GM20431 (cell line): Measurements from ENCODE around the gene RANBP2.
"Not testable (repeated sequence)": the region's sequence is repeated elsewhere in the genome, so short reads cannot be mapped to it uniquely, and the experiment has no call there.

Experiments used
- in situ Hi-C: fragments of 300-500 bp; cut with MseI, MboI; formaldehyde crosslinking; loops from one replicate; pipeline ENCODE4 v1.15.0; 2020; ENCODE audit warnings: low sequenced_read_pairs; ENCODE audit not compliant: unreplicated experiment

Gene RANBP2

GRCh38 chr2:108719149-108720044 lies at the start of gene RANBP2:
TSS of gene RANBP2 (plus strand) at chr2:108719482. CDS start at chr2:108719607, 125 bp downstream.
- in situ Hi-C loops: no loop called here

- in situ Hi-C loops: not testable (repeated sequence)
Measured at GRCh38 chr2:108670282-108670681, 49.0 kb upstream of the RANBP2 start.

DNA sequence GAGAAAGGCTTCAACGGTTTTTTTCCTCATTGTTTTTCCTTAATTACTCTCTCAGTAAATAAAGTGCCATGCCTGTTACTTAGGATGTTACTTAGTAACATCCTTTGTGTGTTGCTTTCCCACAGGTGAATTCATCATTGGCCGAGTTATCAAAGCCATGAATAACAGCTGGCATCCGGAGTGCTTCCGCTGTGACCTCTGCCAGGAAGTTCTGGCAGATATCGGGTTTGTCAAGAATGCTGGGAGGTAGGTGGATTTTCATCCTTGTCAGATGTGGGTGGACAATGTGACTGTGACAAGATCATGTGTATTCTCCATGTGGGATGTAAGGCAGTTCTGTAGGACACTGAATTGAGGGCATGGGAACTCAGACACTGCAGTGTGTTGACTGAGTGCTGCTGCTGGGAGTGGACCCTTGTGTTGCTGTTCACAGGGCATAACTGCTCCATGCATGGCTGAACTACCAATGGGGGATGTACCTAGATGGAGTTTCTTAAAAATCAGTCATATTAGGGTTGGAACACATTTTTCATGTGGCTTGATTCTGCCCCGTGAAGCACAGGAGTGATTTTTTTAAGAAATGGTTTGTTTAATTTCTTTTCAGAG lies 47.0 kb upstream of the RANBP2 start:
- in situ Hi-C loops: not testable (repeated sequence)

DNA sequence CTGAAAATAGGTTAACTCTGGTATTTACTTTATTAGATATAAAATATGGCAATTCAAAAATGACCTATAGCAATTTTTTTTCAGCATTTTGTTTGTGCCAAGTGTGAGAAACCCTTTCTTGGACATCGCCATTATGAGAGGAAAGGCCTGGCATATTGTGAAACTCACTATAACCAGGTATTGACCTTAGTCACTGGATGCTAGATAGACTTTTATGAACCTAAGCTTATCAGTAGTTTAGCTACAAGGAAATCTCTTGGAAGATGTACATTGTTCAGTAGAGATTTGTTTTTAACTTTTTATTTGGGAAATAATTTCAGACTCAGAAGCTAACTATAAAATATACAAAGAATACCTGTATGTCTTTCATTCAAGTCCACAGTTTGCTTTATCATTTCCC lies 42.8 kb upstream of the RANBP2 start:
- in situ Hi-C loops: not testable (repeated sequence)

DNA sequence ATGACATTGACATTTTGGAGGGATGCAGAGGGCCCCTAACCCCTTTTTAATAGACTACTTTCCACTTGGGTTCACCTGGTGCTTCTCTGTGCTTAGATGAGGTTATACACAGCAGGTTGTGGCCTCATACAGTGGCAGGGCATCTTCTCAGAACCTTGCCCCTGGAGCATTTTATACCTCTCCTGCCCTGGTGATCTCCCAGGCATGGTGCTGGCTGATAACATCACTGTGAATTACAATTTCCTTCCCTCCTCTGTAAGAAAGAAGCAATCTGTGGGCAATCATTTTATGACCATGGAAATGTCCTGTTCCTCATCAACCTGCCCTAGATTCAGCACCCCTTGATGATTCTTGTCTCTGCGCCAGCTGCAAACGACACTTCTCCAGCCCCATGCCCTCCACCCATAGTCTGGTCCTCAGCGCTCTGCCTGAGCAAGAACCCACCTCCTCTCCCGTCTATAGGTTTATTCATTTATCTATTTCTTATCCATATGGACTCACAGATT lies 42.0 kb upstream of the RANBP2 start:
- in situ Hi-C loops: not testable (repeated sequence)

DNA sequence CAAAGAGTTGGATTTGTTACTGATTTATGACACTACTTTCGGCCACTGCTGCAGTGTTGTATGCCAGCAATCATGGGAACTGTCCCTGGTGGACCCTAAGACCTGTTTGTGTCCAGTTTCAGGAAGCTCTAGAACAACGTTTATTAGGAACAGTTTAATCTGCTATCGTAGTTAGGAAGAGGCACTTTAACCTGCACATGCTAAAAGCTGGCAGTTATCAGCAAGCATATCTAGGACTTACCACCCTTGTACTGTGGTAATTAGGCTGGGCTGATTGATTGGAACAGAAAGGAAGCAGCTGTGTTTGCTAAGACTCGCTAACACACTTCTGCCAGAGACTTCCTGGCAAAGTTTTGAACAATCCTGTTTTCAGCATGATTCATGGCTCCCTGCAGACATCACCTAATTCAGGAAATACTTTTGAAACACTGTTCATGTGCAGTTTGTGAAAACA lies 41.1 kb upstream of the RANBP2 start:
- in situ Hi-C loops: not testable (repeated sequence)

- in situ Hi-C loops: not testable (repeated sequence)
Measured at GRCh38 chr2:108680805-108681204, 38.5 kb upstream of the RANBP2 start.

GRCh38 chr2:108688818-108689756 lies 30.2 kb upstream of the RANBP2 start:
- in situ Hi-C loops: not testable (repeated sequence)

DNA sequence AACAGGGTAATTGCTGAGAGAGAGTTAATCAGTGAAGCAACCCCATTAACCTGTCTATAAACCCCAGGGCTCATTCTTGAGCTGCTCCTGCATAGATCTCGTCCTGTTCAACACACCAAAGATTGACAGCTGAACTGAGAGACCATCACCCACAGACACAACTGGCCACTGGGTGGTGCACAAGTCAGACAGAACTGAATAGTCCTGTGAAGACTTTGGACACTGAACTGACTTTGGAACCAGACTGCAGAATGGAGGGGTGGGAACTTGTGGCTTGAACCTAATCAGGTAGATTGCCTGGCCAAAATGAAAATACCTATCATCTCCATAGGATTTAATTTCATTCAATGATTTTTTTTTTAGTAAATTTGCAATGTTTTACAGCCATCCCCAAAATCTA lies 29.3 kb upstream of the RANBP2 start:
- in situ Hi-C loops: not testable (repeated sequence)

DNA sequence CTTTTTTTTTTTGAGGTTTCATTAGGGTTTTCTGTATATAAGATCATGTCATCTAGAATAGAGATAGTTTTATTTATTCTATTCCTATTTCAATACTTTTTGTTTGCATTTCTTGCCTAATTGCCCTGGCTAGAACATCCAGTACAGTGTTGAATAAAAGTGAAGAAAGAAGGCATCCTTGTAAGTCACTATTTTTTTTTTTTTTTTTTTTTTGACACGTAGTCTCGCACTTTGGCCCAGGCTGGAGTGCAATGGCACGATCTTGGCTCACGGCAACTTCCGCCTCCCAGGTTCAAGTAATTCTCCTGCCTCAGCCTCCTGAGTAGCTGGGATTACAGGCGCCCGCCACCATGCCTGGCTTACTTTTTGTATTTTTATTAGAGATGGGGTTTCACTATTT lies 27.8 kb upstream of the RANBP2 start:
- in situ Hi-C loops: no loop called here

- in situ Hi-C loops: no loop called here
Measured at GRCh38 chr2:108701208-108701607, 18.1 kb upstream of the RANBP2 start.

DNA sequence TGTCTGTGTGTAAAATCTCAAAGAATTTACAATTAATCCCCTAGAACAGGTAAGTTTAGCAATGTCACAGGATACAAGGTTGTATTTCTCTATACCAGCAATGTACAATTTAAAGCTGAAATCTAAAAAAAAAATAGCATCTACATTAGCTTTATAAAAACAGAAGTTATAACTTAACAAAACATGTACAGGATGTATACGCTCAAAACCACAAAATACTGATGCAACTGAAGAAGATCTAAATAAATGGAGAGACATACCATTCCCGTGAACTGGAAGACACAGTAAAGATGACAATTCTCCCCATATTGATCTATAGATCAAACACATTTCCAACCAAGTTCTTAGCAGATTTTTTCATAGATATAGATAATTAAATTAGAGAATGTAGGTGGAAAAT lies 17.5 kb upstream of the RANBP2 start:
- in situ Hi-C loops: no loop called here

- in situ Hi-C loops: no loop called here
Measured at GRCh38 chr2:108704871-108705270, 14.4 kb upstream of the RANBP2 start.

- in situ Hi-C loops: no loop called here
Measured at GRCh38 chr2:108707300-108707699, 12.0 kb upstream of the RANBP2 start.

DNA sequence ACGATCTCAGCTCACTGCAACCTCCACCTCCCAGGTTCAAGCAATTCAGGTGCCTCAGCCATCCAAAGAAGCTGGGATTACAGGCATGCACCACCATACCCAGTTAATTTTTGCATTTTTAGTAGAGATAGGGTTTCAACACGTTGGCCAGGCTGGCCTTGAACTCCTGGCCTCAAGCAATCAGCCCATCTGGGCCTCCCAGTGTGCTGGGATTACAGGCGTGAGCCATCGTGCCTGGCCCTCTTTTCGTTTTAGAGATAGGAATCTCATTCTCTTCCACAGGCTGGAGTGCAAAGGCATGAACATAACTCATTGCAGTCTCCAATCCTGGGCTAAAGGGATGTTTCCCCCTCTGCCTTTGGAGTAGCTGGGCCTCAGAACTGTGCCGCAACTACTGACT lies 2.3 kb upstream of the RANBP2 start:
- in situ Hi-C loops: not testable (repeated sequence)

- in situ Hi-C loops: not testable (repeated sequence)
Measured at GRCh38 chr2:108726048-108726447, 6.8 kb downstream of the RANBP2 start.

GRCh38 chr2:108734656-108735055 lies 15.4 kb downstream of the RANBP2 start:
- in situ Hi-C loops: not testable (repeated sequence)

GRCh38 chr2:108757973-108758372 lies 38.7 kb downstream of the RANBP2 start:
- in situ Hi-C loops: not testable (repeated sequence)

- in situ Hi-C loops: not testable (repeated sequence)
Measured at GRCh38 chr2:108762618-108763017, 43.3 kb downstream of the RANBP2 start.

GRCh38 chr2:108766671-108767070 lies 47.4 kb downstream of the RANBP2 start:
- in situ Hi-C loops: not testable (repeated sequence)
